G401 (cell line): ENCODE measurements around the gene WDR19. TPM values are rescaled to one million over a fixed set of nuclear protein-coding genes. Genes with fewer than 3 reads are reported as not detected.
"Not testable (repeated sequence)": the region's sequence is repeated elsewhere in the genome, so short reads cannot be mapped to it uniquely, and the experiment has no call there.

Experiments used
- DNase-seq: peaks from one replicate; pipeline ENCODE4 v3.0.0-alpha.2; 2015; ENCODE audit warnings: low spot score
- in situ Hi-C: cut with HindIII; loops from 2 replicates; pipeline ENCODE4 v1.10.0; 2016; ENCODE audit warnings: low sequenced_read_pairs, mixed read lengths
- total RNA-seq: library from RNA; depleted of rRNA; stranded (reverse); fragments of >200 nt; shearing (Covaris generic); gene quantifications from 2 replicates; pipeline ENCODE4 v1.2.3, GENCODE V29; 2014; rRNA removed

Gene WDR19
- total RNA-seq: 13.6 and 34.7 TPM in 2 replicates

DNA sequence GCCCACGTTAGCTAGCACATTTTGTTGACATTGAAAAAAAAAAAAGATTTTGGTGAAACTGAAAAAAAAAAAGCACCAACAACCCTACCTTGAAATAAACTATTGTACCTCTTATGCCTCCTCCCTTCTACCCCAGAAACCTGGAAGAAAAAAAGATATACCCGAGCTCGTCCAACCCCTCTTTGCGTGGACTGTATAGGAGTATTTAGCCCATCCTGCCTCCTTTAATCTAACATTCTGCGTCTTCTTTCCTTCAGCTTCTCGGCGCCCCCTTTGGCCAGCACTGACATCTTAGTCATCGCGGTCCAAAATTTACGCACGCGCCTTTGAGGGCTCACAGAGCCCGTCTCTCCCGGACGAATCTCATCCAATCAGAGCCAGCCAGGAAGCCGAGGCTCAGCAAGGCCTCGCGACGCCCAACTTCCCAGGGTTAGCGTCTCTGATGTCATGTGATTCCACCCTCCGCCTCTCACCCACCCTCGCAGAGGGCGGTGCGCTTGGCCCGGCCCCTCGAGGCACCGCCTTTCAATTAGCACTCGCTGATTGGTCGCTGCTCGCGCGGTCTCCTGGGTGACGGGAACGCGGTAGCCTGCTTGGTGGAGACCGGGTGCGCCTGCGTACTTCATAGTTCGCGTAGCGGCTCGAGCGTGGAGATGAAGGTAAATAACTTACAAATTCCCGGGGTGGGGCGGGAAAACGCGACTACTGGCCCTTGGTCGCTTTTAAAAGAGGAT, at the start of gene WDR19:
WDR19 (plus strand) TSS at position 625 of the 734 bp plus-strand sequence; CDS start at position 654, 29 bp downstream.
- in situ Hi-C loops: no loop called here
- DNase-seq: peak; percentile 100

DNA sequence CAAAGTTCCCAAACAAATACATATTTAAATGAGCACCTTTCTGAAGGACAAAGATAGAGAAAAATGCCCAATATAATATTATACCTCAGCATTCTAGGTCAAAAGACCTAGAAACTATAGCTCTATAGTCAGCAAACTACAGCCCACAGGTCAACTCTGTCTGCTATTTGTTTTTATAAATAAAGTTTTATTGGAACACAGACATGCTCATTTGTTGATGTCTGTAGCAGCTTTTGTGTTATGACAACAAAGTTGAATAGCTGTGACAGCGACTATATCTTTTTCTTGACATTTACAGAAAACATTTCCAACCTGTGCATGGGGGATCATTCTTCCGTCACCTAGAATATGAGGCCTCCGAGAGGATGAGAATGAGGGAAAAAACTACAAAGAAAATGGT, 48.7 kb upstream of the WDR19 start:
- in situ Hi-C loops: no loop called here

DNA sequence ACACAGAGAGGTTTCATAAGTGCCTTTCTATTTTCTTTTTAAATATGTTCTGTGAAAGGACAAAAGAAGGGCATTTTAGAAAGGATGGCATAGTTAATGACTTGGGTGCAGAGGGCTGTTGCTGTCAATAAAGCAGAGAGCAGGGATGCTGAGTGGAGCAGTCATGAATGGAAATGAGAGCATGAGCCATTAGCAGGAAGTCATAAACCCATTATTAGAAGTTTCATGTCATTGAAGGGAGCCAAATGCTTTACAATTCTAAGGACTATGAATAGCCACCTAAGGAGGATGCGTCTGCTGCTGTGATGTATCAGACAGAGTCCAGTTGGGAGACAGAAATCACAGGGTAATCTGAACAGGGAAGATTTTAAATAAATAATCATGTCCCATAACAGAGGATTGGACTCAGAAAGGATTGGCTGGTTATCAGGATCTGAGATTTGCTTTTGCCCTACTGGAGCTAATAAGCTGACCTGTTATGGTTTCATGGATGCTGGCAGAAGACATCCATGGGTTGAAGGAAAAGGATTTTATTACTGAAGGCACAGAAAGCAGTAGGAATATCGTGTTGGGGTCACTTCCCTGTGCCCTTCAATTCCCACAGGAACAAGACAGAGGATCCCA, 47.5 kb upstream of the WDR19 start:
- DNase-seq: no peak
- in situ Hi-C loops: no loop called here

More for the DNA sequence above, 48.7 kb upstream of the WDR19 start:
- DNase-seq: no peak

GRCh38 chr4:39138227-39138626, 44.1 kb upstream of the WDR19 start:
- DNase-seq, in situ Hi-C loops: not testable (repeated sequence)

- DNase-seq: no peak
- in situ Hi-C loops: no loop called here
Observed at GRCh38 chr4:39146211-39146610, 36.1 kb upstream of the WDR19 start.

DNA sequence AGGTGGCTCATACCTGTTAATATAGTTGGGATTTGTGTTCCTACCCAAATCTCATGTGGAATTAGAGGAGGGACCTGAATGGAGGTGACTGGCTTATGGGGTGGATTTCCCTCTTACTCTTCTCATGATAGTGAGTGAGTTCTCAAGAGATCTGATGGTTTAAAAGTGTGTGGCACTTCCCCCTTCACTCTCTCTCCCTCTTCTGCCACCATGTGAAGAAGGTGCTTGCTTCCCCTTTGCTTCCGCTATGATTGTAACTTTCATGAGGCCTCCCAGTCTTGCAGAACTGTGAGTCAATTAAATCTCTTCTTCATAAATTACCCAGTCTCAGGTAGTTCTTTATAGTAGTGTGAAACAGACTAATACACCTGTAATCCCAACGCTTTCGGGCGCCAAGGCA, 28.3 kb upstream of the WDR19 start:
- in situ Hi-C loops: no loop called here
- DNase-seq: no peak

DNA sequence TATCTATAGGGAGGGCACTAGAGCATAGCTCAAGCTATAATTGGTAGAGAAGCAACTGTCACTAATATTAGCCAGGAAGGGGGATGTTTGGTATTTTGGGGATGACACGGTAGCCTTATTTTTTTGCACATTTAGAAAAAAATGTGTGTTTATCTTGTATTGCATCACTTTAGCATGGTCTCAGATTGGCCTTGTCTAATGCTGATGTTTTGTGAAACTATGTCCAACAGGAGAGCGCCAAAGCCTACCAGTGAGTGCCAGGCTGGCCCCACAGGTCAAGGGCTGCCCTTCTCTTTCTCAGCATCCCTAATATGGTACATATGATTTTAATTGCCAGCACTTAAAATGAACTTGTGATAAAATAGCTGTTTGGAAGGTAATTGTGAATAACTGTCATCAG, 24.8 kb upstream of the WDR19 start:
- no peak for DNase-seq
- in situ Hi-C loops: no loop called here

GRCh38 chr4:39166177-39166576, 16.2 kb upstream of the WDR19 start:
- in situ Hi-C loops: no loop called here
- DNase-seq: no peak

DNA sequence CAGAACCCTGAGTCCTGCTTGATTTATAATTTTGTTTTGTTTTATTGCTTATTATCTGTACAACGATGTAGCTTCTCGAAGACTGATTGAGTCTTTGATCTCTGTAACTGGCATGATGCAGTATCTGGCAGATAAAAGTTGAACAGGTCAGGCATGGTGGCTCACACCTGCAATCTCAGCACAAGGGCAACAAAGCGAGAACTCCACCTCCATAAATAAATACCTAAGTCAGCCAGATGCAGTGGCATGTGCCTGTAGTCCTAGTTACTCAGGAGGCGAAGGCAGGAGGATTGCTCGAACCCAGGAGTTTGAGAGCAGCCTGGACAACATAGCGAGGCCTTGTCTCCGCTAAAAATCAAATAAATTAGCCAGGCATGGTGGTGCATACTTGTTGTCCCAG, 15.7 kb upstream of the WDR19 start:
- no peak for DNase-seq

GRCh38 chr4:39169426-39169825, 12.9 kb upstream of the WDR19 start:
- in situ Hi-C loops: no loop called here
- no peak for DNase-seq

More for the DNA sequence above, 15.7 kb upstream of the WDR19 start:
- in situ Hi-C loops: no loop called here

- no peak for DNase-seq
- in situ Hi-C loops: no loop called here
Observed at GRCh38 chr4:39170301-39170700, 12.0 kb upstream of the WDR19 start.

- in situ Hi-C loops: no loop called here
- no peak for DNase-seq
Observed at GRCh38 chr4:39178706-39179105, 3.6 kb upstream of the WDR19 start.

DNA sequence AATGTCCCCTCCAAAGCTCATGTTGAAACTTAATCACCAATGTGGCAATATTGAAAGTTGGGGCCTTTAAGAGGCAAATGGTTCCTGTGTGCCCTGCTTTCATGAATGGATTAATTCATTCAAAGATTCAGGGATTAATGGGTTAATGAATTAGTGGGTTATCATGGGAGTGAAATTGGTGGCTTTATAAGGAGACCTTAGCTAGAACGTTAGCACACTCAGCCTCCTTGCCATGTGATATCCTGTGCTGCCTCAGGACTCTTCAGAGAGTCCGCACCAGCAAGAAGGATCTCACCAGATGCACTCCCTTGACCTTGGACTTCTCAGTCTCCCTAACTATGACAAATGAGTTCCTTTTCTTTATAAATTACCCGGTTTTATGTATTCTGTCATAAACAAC, 2.6 kb upstream of the WDR19 start:
- in situ Hi-C loops: no loop called here
- no peak for DNase-seq

GRCh38 chr4:39180629-39181028, 1.7 kb upstream of the WDR19 start:
- DNase-seq, in situ Hi-C loops: not testable (repeated sequence)

- in situ Hi-C loops: no loop called here
- peak; percentile 8 for DNase-seq
Observed at GRCh38 chr4:39181520-39181904, 817 bp upstream of the WDR19 start.

GRCh38 chr4:39201963-39202362, 19.6 kb downstream of the WDR19 start:
- DNase-seq: no peak

GRCh38 chr4:39204543-39204942, 22.2 kb downstream of the WDR19 start:
- no peak for DNase-seq
- in situ Hi-C loops: no loop called here

More at GRCh38 chr4:39201963-39202362, 19.6 kb downstream of the WDR19 start:
- in situ Hi-C loops: no loop called here

GRCh38 chr4:39205000-39205399, 22.7 kb downstream of the WDR19 start:
- no peak for DNase-seq
- in situ Hi-C loops: no loop called here

- in situ Hi-C loops: no loop called here
- no peak for DNase-seq
Observed at GRCh38 chr4:39205476-39205875, 23.1 kb downstream of the WDR19 start.

DNA sequence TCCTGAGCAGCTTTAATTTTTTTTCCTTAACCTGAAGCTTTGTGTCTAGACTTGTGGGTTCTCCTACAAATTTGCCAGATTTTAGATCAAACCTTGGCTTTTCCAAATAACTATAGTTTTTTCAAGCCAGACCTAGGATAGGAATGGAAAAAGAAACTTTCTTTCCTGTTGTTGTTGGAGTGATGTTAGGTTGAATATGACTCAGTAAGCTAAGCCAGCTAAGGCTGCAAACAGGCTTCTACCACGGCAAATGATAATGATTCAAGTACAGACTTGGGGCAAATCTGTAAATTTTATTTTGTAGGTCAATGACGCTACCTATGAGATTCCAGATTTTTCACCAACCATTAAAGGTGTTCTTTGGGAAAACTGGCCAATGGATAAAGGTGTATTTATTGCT, 45.6 kb downstream of the WDR19 start:
- DNase-seq: no peak
- in situ Hi-C loops: no loop called here

DNA sequence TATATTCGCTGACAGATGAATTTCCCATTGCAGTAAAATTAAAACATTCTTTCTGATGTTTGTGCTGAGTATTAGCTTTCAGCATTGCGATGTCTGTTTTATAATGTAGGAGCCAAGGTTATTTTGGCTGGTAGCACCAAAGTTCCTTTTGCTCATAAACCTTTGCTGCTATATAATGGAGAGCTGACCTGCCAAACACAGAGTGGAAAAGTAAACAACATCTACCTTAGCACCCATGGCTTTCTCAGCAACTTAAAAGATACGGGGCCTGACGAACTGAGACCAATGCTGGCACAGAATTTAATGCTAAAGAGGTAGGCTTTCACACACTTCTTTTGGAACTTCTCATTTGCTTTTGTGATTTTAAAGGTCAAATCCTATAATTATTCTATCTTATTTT, 46.0 kb downstream of the WDR19 start:
- no peak for DNase-seq
- in situ Hi-C loops: no loop called here
